NK-92 (cell line): ENCODE measurements around the gene SLC12A2.

Experiments
- DNase-seq: peaks from one replicate; lab custom pipeline; 2025; ENCODE audit not compliant: unreplicated experiment; lab: John Stamatoyannopoulos, UW

The SLC12A2 gene

GRCh38 chr5:128220841-128221240 lies 137.3 kb downstream of the SLC12A2 start:
- no peak for DNase-seq

DNA sequence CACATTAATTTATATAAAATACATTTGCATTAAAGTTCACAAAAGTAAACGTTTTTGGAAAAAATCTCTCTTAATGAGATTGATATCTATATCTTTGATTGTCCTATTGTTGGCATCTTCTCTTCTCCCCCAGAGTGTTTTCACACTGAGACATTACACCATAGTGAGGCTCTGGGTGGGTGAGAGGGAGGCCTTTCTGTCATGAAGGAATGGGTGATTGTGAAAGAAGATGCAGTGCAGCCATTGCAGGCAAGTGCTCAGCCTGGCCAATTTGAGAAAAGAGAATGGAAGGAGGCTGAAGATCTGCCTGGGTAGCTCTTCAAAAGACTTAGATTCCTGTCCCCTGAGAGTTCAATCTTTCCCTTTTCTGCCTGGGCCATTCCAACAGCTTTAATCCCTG lies 140.8 kb downstream of the SLC12A2 start:
- no peak for DNase-seq

DNA sequence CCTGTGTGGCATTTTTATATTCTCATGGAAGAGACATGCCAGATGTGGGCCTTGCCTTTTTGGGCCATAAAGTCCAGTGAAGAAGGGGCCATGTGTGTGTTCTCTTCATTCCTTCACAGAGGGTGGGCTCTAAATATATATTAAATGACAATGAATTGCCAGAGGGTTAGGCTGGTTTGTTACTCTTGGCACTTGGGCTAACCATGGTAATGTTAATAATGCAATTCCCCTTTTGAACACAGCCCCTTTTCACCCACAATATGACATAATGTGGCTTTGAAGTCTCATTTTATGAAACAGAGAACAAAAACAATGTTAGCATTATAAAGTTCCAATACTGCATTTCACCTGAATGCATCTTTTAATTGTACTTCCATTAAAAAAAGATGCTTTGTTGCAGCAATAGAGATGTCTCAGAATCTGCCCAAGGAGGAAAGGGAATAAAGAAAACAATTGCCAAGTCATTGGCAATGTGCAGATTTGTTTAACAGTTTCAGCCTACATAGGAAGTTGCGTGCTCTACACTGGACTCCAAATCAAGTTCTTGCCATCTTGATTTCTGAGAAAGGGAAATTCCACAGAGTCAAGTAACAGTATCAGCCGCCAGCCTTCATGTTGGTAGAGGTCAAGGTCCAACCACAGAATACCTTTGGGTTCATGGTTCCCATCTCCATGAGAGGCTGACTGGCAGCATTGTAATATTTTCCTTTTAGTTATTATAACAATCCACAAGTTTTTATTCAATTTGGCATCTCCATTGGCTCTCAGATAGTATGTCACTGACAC lies 141.9 kb downstream of the SLC12A2 start:
- DNase-seq, result no peak

DNA sequence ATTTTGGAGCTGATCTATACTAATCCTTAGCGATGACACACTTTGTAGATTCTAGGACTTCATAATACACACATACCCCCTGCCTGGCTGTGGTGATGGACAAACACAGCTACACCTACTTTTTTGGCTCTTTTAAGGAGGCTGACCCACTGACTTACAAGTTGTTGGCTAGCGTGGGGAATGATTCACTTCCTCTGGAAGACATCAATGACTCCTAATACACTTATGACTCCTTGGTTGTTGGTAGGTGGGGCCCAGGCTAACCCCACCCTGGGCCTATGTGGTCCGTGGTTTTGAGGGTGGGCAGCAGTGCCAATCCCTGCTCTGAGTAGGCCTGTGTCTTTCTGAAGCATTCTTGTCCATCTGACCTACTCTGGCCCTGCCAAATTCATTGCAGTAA lies 144.4 kb downstream of the SLC12A2 start:
- no peak for DNase-seq

GRCh38 chr5:128228521-128228920 lies 145.0 kb downstream of the SLC12A2 start:
- DNase-seq, result no peak

GRCh38 chr5:128234928-128235641 lies 151.5 kb downstream of the SLC12A2 start:
- no peak for DNase-seq

DNA sequence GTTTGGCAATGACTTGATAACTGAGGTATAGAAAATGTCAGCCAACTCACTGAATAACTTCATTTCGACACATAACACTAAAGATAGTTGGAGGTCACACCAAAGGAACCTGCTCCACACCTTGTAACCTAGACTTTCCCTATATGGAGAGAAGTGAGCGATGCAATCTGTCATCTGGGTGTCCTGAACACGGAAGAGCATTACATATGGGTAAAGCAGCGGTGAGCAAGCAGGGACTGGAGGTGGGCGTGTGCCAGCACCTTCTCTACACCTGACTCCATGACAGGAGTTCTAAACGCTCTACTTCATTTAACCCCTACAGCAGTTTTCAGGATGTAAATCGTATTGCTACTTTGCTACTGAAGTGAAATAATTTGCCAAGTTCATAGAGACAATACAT lies 152.8 kb downstream of the SLC12A2 start:
- DNase-seq, result no peak

DNA sequence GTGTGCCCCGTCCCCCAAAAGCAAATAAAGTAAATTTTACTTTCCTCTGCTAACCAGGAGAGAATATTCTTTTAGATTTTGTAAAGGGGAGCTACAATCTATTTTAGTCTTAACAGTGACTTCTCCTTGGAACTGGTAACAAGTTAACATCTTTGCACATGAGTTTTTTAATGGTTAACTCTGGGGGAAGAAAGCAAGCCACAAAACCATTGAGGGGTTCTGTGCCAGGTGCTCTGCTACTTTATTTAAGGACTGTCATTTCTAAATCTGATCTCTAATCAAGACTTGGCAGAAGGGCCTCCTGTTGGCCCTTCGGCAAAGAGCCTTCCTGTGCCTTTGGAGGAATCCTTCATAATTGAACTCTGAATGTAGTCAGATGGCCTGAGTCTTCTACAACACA lies 153.4 kb downstream of the SLC12A2 start:
- no peak for DNase-seq

GRCh38 chr5:128237546-128237945 lies 154.0 kb downstream of the SLC12A2 start:
- DNase-seq, result no peak
